ENCODE data around the gene NUPR1.
"Not testable (repeated sequence)": the region's sequence is repeated elsewhere in the genome, so short reads cannot be mapped to it uniquely, and the experiment has no call there.

Gene NUPR1

GRCh38 chr16:28497386-28497785 is 41.4 kb downstream of the NUPR1 start:
- no peak for DNase-seq

DNA sequence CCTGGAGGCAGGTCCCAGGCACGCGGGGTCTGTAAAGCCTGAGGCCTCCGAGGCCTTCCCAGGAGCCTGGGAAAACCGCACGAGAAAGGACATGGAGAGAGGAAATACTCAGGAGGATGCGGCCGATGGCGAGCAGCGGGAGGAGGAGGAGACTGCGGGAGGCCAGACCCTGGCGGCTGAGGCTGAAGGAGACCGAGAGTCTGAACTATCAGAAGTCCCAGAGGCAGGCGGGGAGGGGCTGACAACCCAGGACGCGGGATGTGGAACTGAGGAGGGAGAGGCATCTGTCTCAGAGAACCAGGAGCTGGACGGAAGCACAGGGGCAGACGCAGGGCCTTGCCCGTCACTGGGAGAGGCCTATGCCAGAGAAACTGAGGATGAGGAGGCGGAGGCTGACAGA is 41.9 kb downstream of the NUPR1 start:
- DNase-seq: no peak

GRCh38 chr16:28495795-28496749 is 42.7 kb downstream of the NUPR1 start:
- no peak for DNase-seq

GRCh38 chr16:28495098-28495793 is 43.5 kb downstream of the NUPR1 start:
- no peak for DNase-seq

GRCh38 chr16:28494121-28494851 is 44.5 kb downstream of the NUPR1 start, which contains the start of gene APOBR:
TSS of gene APOBR (plus strand) at chr16:28494643. CDS start at chr16:28494682, 39 bp downstream.
- DNase-seq: no peak

GRCh38 chr16:28492511-28492910 is 46.3 kb downstream of the NUPR1 start:
- DNase-seq: no peak

DNA sequence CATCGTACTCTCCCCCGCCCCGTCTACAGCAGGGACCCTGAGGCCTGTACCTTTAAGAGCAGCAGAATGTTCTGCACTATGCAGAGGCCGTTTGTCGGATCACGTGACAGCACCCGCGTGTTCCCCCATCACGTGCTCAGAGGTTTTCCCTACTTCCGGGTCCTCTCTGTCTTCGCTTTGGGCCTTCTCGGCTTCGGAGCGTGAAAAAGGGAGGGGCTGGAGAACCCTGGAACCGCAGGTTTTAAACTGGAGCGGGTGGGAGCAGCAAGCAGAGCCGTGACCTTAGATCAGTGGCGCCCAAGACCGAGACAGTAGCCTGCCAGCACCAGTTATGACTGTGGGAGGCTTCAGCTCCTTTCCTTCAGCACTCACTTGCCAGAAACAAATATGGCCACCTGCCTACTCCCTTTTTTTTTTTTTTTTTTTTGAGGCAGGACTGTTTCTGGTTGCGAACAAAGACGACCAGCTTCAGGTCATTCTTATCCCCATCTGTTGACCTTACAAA is 46.8 kb downstream of the NUPR1 start, which contains the start of gene CLN3:
CLN3 (minus strand) TSS at position 105 of the 505 bp plus-strand sequence. CDS start 315 bp downstream, outside the sequence.
- peak; percentile 92 to 95 for DNase-seq

GRCh38 chr16:28491230-28491969 is 47.4 kb downstream of the NUPR1 start:
- DNase-seq: peak in 1 of 2 experiments; percentile 26

DNA sequence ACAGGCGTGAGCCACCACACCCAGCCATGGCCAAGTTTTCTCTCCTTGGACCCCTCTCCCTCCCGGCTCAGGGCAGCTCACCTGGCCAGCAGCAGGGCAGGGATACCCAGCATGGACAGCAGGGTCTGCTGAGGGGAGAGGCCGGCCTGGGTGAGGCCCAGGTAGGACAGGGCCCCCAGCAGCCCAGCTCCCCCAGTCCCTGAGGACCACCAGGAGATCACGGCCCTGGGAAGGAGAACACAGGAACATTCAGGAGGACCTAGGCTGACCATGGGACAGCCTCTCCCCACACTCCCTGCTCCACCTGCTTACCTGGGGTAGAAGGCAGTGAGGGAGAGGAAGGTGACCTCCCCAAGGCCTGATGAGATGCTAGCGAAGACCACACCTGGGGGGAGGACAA is 52.5 kb downstream of the NUPR1 start:
- DNase-seq: no peak

DNA sequence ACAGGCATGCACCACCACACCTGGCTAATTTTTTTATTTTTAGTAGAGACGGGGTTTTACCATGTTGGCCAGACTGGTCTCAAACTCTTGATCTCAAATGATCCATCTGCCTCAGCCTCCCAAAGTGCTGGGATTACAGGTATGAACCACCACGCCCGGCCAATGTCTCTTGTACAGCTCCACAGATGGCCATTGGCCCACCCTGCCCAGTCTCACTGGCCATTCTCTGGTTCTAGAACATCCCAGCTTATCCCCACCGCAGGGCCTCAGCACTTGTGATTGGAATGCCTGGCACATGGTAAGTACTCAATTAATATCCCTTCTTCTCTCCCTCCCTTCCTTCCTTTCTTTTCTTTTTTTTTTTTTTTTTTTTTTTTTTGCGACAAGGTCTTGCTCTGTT is 55.4 kb downstream of the NUPR1 start:
- not testable (repeated sequence) for DNase-seq
